HG03457 (cell line): ENCODE data around the gene CBLB.

Source experiments
- ATAC-seq: cut with Tn5 transposase; IDR thresholded peaks from one replicate; pipeline ENCODE4 v1.9.1; 2021; ENCODE audit warnings: moderate number of reproducible peaks; ENCODE audit not compliant: unreplicated experiment

The CBLB gene

GRCh38 chr3:105868742-105869530 is at the start of gene CBLB:
TSS of gene CBLB (minus strand) at chr3:105869012. CDS start at chr3:105867577, 1,435 bp downstream.
- peak; percentile 79 for ATAC-seq

GRCh38 chr3:105916767-105917166 is 48.0 kb upstream of the CBLB start:
- ATAC-seq, result no peak

GRCh38 chr3:105915524-105915923 is 46.7 kb upstream of the CBLB start:
- ATAC-seq, result no peak

DNA sequence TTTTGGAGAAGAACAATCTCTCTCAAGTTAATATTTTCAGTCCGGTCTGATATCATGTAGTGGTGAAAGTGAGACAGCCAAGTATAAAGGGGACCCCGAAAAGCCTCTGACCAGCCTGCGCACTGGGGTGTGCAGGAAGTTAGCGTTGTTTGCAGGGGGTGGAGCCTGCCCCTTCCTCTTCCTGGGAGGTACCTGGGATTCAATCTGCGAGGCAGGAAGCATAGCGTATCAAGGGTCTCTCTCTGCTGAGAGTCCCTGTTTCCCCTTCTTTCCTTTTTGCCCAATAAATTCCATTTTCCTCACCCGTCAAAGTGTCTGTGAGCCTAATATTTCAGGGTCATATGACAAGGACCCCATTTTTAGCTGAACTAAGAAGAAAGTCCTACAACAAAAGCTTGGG is 44.8 kb upstream of the CBLB start:
- ATAC-seq, result no peak

DNA sequence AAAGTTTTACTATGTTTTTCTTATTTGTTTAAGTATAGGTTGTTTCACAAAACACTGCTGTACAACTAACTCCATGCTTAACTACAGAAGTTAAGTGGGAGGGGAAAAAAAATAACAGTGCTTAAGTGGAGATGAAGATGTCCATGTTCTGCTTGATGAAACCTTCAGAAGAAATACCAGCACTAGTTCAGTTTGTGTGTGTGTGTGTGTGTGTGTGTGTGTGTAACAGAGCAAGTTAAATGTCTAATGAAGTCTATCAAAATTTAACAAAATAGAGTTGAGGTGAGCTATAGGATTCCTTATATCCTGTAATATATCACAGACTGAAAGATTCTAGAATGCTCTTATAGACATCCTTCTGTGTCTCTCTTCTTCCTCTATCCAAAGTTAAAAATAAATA is 44.1 kb upstream of the CBLB start:
- ATAC-seq, result no peak

- ATAC-seq, result no peak
Measured at GRCh38 chr3:105911496-105911895, 42.7 kb upstream of the CBLB start.

DNA sequence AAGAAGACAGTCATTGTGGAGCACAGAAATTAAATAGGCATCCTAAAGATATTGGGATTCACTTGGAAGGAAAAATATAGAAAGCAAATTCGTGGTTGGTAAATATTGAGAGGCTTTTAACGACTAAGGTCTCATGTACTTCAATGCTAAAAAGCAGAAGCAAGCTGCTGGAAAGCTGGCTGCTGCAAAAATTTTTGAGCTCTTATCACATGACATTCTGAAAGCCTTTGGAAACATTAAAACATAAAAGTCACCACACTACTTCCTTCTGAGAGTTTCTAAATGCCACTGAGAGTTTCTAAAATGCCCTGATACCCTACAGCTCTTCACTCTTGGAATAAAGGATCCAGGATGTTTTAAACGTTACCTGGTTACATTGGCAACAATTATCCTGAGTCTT is 39.0 kb upstream of the CBLB start:
- ATAC-seq, result no peak

DNA sequence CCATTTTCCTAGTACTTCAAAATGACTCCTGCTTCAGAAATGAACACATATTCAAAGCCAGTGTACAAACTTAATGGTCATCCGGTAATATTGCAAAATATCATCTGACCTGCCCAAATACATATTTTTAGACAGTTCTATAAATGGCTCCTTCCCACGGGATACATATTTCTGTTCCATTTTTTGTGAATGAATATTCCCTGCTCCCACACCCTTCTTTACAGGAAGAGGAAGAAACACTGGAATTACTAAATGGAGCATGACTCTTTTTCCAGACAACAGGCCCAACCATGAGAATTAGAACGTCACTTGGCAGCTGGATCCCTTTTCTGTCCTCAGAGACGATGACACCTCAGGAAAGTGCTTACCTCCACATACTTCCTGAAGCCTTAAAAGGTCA is 38.0 kb upstream of the CBLB start:
- ATAC-seq, result no peak

- no peak for ATAC-seq
Measured at GRCh38 chr3:105906345-105906744, 37.5 kb upstream of the CBLB start.

GRCh38 chr3:105905328-105905727 is 36.5 kb upstream of the CBLB start:
- ATAC-seq, result no peak

DNA sequence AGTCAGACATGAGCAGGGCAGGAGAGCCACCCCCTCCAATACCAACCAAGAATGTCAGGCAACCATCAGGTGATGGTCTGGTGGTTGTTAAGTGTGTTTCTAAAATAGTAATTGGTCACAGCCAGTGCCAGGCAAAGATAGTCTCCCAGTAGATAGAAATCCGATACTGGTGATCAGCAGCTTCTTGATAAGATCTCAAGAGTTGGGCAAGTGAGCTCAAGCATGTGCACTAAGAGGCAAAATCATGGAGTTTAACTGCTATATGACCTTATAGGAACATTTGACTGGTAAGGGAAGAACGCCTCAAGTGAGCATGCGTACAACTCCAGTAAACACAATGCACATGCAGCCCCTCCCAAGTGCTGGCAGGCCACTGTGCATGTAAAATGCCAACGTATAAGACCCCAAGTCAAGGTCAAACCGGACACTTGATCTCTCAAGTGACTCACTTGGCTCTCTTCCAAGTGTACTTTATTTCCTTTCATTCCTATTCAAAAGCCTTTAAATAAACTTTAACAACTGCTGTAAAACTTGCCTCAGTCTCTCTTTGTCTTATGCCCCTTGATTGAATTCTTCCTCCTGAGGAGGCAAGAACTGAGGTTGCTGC is 36.0 kb upstream of the CBLB start:
- no peak for ATAC-seq

GRCh38 chr3:105904251-105904650 is 35.4 kb upstream of the CBLB start:
- ATAC-seq, result no peak

DNA sequence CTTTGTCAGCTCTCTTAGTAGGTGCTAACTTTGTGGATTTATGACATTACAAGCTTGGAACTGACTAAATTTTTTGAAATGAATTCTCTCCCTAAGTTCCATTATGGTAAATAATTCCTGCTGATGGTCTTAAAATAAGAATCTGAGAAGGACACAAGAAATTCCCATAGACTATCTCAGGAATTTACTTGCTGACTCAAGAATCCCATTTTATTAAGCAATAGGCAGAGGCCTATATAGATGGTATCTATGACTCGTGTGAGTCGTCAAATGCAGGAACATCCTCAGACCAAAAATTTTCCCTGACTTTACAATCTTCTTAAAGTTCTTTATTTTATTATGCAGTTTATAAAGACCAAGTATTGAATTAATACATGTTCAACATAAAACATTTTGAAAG is 30.7 kb upstream of the CBLB start:
- no peak for ATAC-seq

DNA sequence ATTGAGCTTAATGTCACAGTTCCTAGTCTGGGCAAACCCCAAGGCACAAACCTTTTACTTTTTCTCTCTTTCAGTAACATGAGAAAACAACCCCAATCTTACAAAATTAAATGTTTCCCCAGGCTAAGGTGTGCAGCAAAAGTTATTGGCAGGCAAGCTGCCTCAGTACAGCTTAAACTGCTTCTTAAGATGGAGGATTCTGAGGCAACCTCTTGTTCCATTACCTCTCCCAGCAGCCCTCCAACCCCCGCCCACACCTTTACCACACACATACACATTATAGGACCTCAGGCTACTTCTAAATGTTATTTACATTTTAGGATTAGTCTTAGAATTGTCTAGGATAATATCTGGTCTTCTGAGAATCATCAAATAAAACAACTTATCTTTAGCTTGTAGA is 22.3 kb upstream of the CBLB start:
- ATAC-seq, result no peak

- no peak for ATAC-seq
Measured at GRCh38 chr3:105888621-105889579, 20.1 kb upstream of the CBLB start.

GRCh38 chr3:105885256-105885655 is 16.4 kb upstream of the CBLB start:
- no peak for ATAC-seq

DNA sequence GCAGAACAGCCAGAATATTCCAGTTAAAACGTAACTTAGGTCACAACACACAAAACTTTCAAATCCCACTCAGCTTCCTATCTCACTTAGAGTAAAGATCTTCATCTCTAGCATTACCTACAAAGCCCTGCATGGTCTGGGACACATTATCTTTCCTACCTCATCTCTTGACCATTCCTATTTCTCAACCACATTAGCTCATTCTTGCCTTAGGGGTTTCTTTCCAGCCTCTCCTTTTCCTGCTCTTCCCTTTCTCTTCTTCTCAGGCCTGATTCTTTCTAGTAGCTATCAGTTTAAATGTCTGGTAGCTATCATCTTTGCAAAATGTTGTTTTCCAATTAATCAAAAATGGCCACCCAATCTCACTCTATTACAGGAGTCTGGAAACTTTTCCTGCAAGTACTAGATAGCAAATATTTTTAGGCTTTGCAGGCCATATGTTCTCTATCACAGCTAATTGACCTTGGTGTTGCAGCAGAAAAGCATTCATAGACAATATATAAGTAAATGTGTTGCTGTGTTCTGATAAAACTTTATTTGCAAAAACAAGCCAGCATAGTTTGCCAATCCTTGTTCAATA is 15.1 kb upstream of the CBLB start:
- ATAC-seq, result no peak

GRCh38 chr3:105880681-105881290 is 12.0 kb upstream of the CBLB start:
- ATAC-seq, result no peak

- no peak for ATAC-seq
Measured at GRCh38 chr3:105878061-105878460, 9.2 kb upstream of the CBLB start.

DNA sequence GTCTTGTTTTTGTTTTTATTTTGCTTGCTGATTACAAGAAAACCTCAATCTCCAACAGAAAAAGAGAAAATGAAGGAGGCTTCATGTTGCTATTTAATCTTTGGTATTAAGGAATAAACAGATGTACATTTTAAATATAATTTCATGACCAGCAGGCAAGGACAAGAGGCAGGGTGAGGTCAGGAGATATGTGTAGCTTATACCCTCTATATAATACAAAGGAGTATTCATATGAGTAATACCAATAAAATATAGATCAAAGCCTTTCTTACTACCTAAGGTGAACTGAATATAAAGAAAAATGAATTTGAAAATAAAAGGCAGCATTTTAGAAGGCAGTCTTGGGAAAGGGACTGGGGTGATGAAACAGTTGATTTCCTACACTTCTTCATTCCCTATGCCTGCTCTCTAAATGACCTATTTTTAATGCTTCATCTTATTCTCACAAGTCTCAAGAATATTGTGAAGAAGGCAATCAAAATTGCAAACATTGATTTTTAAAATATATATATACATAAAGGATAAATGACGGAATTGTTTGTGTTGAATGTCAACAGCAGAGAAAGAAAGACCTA is 8.6 kb upstream of the CBLB start:
- ATAC-seq, result no peak
